Measurements from ENCODE around the gene STRADB. TPM values are rescaled to one million over a fixed set of nuclear protein-coding genes. Genes with fewer than 3 reads are reported as not detected.

STRADB gene
- total and polyA plus RNA-seq, 2 donors from 2014 or later, result 26.1 to 60.3 TPM

GRCh38 chr2:201402651-201403562, 48.6 kb upstream of the STRADB start:
- no peak for DNase-seq
- no peak overlapping the region for H3K9ac ChIP-seq (ENCODE audit: low read length in 3 of 3)

GRCh38 chr2:201403880-201404279, 47.7 kb upstream of the STRADB start:
- no peaks in the 10 kb centered on the region for H3K9me3 ChIP-seq (ENCODE audit: control insufficient read depth in 2 of 3, insufficient read depth in 1 of 3, low read length in 3 of 3)
- no peaks in the 10 kb centered on the region for H3K27me3 ChIP-seq (ENCODE audit: control insufficient read depth, insufficient read depth, low read length)
- intact Hi-C loops (cut with DNase I), result no loop called here
- no peak overlapping the region for H3K4me3 ChIP-seq (ENCODE audit: low read length in 3 of 3)
- H3K36me3 ChIP-seq (ENCODE audit: control insufficient read depth in 2 of 3, insufficient read depth in 3 of 3, low read length in 3 of 3), result peaks cover 0 to 4% (median 3%) of the 10 kb centered on the region in 3 donors
- H3K27ac ChIP-seq (ENCODE audit: low read depth in 2 of 2, low read length in 2 of 2), result peak overlapping the region; percentile 19 to 57
- DNase-seq (peak in 1 of 5 donors; percentile 66), FAIRE-seq (peak; percentile 71)
- no peak for TF ChIP-seq CTCF (IDR thresholded peaks at IDR 0.05; ENCODE audit: borderline replicate concordance, extremely low read depth, insufficient read depth)
- H3K9ac ChIP-seq (ENCODE audit: low read length in 3 of 3), result peak overlapping the region in 1 of 3 donors; percentile 34
- H3K4me1 ChIP-seq (ENCODE audit: control insufficient read depth in 2 of 3, insufficient read depth in 2 of 3, low read depth in 1 of 3, low read length in 3 of 3), result peaks cover 7 to 32% (median 15%) of the 10 kb centered on the region in 3 donors

More at GRCh38 chr2:201402651-201403562, 48.6 kb upstream of the STRADB start:
- Histone ChIP-seq H3K4me3 (ENCODE audit: low read length in 3 of 3) (no peak overlapping the region), H3K9me3 (ENCODE audit: control insufficient read depth in 2 of 3, insufficient read depth in 1 of 3, low read length in 3 of 3) (no peaks in the 10 kb centered on the region), H3K4me1 (ENCODE audit: control insufficient read depth in 2 of 3, insufficient read depth in 2 of 3, low read depth in 1 of 3, low read length in 3 of 3) (peaks cover 7 to 32% (median 15%) of the 10 kb centered on the region in 3 donors), H3K27me3 (ENCODE audit: control insufficient read depth, insufficient read depth, low read length) (no peaks in the 10 kb centered on the region), H3K36me3 (ENCODE audit: control insufficient read depth in 2 of 3, insufficient read depth in 3 of 3, low read length in 3 of 3) (peaks cover 3 to 7% (median 6%) of the 10 kb centered on the region in 3 donors), H3K27ac (ENCODE audit: low read depth in 2 of 2, low read length in 2 of 2) (peak overlapping the region in 1 of 2 donors; percentile 41)
- TF ChIP-seq CTCF (IDR thresholded peaks at IDR 0.05; ENCODE audit: borderline replicate concordance, extremely low read depth, insufficient read depth), result no peak
- FAIRE-seq, result no peak
- intact Hi-C loops (cut with DNase I), result no loop called here

GRCh38 chr2:201404699-201405280, 46.8 kb upstream of the STRADB start:
- Histone ChIP-seq H3K36me3 (ENCODE audit: control insufficient read depth in 2 of 3, insufficient read depth in 3 of 3, low read length in 3 of 3) (no peaks in the 10 kb centered on the region), H3K27ac (ENCODE audit: low read depth in 2 of 2, low read length in 2 of 2) (peak overlapping the region; percentile 71 to 87), H3K4me3 (ENCODE audit: low read length in 3 of 3) (no peak overlapping the region), H3K9me3 (ENCODE audit: control insufficient read depth in 2 of 3, insufficient read depth in 1 of 3, low read length in 3 of 3) (no peaks in the 10 kb centered on the region), H3K27me3 (ENCODE audit: control insufficient read depth, insufficient read depth, low read length) (no peaks in the 10 kb centered on the region), H3K4me1 (ENCODE audit: control insufficient read depth in 2 of 3, insufficient read depth in 2 of 3, low read depth in 1 of 3, low read length in 3 of 3) (peaks cover 7 to 32% (median 15%) of the 10 kb centered on the region in 3 donors), H3K9ac (ENCODE audit: low read length in 3 of 3) (no peak overlapping the region)
- TF ChIP-seq CTCF (IDR thresholded peaks at IDR 0.05; ENCODE audit: borderline replicate concordance, extremely low read depth, insufficient read depth), result no peak
- FAIRE-seq (no peak), DNase-seq (no peak)
- intact Hi-C loops (cut with DNase I), result no loop called here

All from kidney (tissue), 14 donors.